HCT116 (cell line): ENCODE measurements around the gene NUDT2.

Experiments
- EGR1 ChIP-seq: IDR thresholded peaks from 2 replicates; pipeline ENCODE4 v1.6.1; 2012; ENCODE audit warnings: low read depth
- EZH2 ChIP-seq: fragments of 200-600 bp; sonication (generic); IDR thresholded peaks from 2 replicates; pipeline ENCODE4 v1.6.1; 2017; ENCODE audit warnings: antibody characterized with exemption, mixed run types
- EZH2phosphoT487 ChIP-seq: fragments of 200-600 bp; IDR thresholded peaks from 2 replicates; pipeline ENCODE4 v1.6.1; 2018; ENCODE audit warnings: antibody characterized with exemption, borderline replicate concordance
- JUND ChIP-seq: IDR thresholded peaks from 2 replicates; pipeline ENCODE4 v1.6.1; 2012
- POLR2A ChIP-seq: IDR thresholded peaks from 2 replicates; pipeline ENCODE4 v1.7.0; 2011; ENCODE audit warnings: borderline replicate concordance; ENCODE audit not compliant: insufficient read depth, insufficient read length; ENCODE audit errors: extremely low read depth
- POLR2AphosphoS5 ChIP-seq: IDR thresholded peaks from 2 replicates; pipeline ENCODE4 v1.6.1; 2011; ENCODE audit warnings: mild to moderate bottlenecking, low read depth, low read length, moderate library complexity
- RAD21 ChIP-seq: IDR thresholded peaks from 2 replicates; pipeline ENCODE4 v1.6.1; 2012; ENCODE audit warnings: low read depth, mild to moderate bottlenecking
- SIN3A ChIP-seq: IDR thresholded peaks from 2 replicates; pipeline ENCODE4 v1.6.1; 2012; ENCODE audit warnings: low read depth
- SP1 ChIP-seq: IDR thresholded peaks from 2 replicates; pipeline ENCODE4 v1.6.1; 2012; ENCODE audit warnings: low read depth
- YY1 ChIP-seq: IDR thresholded peaks from 2 replicates; pipeline ENCODE4 v1.6.1; 2011; ENCODE audit warnings: low read length, low read depth, moderate library complexity, mild to moderate bottlenecking; ENCODE audit not compliant: insufficient replicate concordance; ENCODE audit errors: extremely low read depth
- ZFX ChIP-seq: fragments of 450-650 bp; IDR thresholded peaks from 2 replicates; pipeline ENCODE4 v1.6.1; 2017
- TF ChIP-seq, protein P1 (sequence below), 3 experiments: fragments of 200-600 bp in 1 of 3; sonication (generic) in 1 of 3; IDR thresholded peaks in 2 of 3; conservative IDR thresholded peaks in 1 of 3; 2 replicates each; pipeline ENCODE4 v1.5.1; 2012 to 2017; ENCODE audit warnings: low read depth in 2 of 3, low read length in 2 of 3, antibody characterized with exemption in 1 of 3, borderline replicate concordance in 1 of 3, control low read depth in 1 of 3, mild to moderate bottlenecking in 1 of 3, mixed read lengths in 1 of 3, mixed run types in 1 of 3, moderate library complexity in 1 of 3; ENCODE audit not compliant: insufficient read depth in 1 of 3
- TF ChIP-seq, protein P2 (sequence below): IDR thresholded peaks from 2 replicates; pipeline ENCODE4 v1.6.1; 2011; ENCODE audit warnings: mild to moderate bottlenecking, low read length, moderate library complexity; ENCODE audit not compliant: insufficient replicate concordance; ENCODE audit errors: extremely low read depth

DNA sequence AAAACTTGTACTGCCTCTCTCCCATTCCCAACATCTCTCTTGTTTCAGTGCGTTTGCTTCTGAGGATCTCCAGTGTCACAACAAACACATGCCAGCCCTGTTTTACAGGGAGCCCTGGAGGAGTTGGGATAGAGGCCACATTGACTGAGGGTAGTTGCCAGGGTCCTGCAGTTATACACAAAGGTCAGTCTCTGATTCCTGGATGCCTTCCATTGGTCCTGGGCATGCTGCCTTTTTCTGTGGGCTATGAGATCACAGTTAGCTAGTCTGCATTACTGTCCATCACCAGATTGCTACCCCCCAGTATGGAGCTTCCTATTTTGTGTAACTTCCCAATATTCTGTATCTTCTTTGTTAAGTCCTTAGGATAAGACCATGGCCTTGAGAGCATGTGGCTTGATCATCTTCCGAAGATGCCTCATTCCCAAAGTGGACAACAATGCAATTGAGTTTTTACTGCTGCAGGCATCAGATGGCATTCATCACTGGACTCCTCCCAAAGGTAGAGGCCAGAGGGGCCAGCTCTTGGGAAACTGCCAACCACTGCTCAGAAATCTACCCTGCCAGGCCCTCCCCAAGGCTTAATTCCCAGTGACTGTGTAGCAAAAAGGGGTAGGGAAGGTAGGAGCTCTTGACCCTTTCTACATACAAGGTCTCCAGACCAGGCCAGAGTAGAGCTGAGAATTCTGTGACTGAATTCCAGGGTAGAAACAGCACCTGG lies 9.5 kb downstream of the NUDT2 start:
- TF ChIP-seq POLR2AphosphoS5, result no peak
- TF ChIP-seq YY1, result no peak
- TF ChIP-seq, protein P1, sequence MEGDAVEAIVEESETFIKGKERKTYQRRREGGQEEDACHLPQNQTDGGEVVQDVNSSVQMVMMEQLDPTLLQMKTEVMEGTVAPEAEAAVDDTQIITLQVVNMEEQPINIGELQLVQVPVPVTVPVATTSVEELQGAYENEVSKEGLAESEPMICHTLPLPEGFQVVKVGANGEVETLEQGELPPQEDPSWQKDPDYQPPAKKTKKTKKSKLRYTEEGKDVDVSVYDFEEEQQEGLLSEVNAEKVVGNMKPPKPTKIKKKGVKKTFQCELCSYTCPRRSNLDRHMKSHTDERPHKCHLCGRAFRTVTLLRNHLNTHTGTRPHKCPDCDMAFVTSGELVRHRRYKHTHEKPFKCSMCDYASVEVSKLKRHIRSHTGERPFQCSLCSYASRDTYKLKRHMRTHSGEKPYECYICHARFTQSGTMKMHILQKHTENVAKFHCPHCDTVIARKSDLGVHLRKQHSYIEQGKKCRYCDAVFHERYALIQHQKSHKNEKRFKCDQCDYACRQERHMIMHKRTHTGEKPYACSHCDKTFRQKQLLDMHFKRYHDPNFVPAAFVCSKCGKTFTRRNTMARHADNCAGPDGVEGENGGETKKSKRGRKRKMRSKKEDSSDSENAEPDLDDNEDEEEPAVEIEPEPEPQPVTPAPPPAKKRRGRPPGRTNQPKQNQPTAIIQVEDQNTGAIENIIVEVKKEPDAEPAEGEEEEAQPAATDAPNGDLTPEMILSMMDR (IDR thresholded peaks at IDR 0.05 in 2 of 3, conservative IDR thresholded peaks at IDR 0.05 in 1 of 3; ENCODE audit: borderline replicate concordance in 1 of 3, insufficient read depth in 1 of 3, low read depth in 2 of 3, low read length in 2 of 3), result no peak
- TF ChIP-seq POLR2A, result no peak
- TF ChIP-seq, protein P2, sequence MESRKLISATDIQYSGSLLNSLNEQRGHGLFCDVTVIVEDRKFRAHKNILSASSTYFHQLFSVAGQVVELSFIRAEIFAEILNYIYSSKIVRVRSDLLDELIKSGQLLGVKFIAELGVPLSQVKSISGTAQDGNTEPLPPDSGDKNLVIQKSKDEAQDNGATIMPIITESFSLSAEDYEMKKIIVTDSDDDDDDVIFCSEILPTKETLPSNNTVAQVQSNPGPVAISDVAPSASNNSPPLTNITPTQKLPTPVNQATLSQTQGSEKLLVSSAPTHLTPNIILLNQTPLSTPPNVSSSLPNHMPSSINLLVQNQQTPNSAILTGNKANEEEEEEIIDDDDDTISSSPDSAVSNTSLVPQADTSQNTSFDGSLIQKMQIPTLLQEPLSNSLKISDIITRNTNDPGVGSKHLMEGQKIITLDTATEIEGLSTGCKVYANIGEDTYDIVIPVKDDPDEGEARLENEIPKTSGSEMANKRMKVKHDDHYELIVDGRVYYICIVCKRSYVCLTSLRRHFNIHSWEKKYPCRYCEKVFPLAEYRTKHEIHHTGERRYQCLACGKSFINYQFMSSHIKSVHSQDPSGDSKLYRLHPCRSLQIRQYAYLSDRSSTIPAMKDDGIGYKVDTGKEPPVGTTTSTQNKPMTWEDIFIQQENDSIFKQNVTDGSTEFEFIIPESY, result no peak
- TF ChIP-seq ZFX, result no peak
- TF ChIP-seq SIN3A, result no peak
- TF ChIP-seq EZH2phosphoT487, result no peak
- TF ChIP-seq EZH2, result no peak
- no peak for TF ChIP-seq SP1
- TF ChIP-seq JUND, result no peak
- TF ChIP-seq EGR1, result no peak
- TF ChIP-seq RAD21, result no peak
